RPMI8226 (cell line): ENCODE results near the gene RAB39B.
"Not testable (repeated sequence)": the region's sequence is repeated elsewhere in the genome, so short reads cannot be mapped to it uniquely, and the experiment has no call there.

Experiments
- DNase-seq: peaks from one replicate; pipeline ENCODE4 v3.0.0-alpha.2; 2015

RAB39B gene

DNA sequence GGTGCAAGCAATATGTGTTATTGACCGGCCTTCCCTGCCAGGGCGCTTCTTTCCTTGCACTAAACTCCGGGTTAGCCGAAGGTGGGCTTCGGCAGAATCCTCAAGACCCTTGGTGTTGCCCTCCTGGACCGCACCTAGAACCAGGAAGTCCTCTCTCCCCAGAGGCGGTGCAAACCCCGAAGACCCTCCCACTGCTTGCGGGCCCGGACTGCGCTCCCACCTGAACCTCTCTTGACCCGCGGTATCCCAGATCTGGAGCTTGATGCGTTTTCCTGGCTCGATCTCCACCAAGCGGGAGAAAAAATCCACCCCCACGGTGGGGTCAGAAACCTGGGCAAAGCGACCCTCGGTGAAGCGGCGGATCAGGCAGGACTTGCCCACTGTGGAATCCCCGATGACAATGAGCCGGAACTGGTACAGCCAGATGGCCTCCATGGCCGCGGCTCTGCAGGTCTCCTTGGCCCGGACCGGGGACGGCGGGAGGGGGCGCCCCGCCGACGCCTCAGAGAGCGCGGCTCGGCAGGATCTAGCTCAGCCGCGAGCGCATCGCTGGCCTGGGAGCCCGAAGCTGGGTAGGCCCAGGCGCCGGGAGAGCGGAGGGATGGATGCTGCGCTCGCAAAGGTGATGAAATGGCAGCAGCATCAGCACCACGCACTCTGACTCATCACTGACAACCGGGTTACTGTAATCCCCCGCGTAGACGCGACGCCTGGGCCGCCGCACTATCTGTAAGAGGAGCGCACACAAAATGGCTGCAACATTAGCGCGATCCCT lies at the start of gene RAB39B:
Gene RAB39B (minus strand): TSS at position 638 of the 775 bp plus-strand sequence. CDS start 203 bp downstream, at position 435.
- DNase-seq: peak; percentile 72

- no peak for DNase-seq
Observed at GRCh38 chrX:155313766-155314165, 49.5 kb upstream of the RAB39B start.

- DNase-seq: no peak
Observed at GRCh38 chrX:155293771-155294170, 29.5 kb upstream of the RAB39B start.

DNA sequence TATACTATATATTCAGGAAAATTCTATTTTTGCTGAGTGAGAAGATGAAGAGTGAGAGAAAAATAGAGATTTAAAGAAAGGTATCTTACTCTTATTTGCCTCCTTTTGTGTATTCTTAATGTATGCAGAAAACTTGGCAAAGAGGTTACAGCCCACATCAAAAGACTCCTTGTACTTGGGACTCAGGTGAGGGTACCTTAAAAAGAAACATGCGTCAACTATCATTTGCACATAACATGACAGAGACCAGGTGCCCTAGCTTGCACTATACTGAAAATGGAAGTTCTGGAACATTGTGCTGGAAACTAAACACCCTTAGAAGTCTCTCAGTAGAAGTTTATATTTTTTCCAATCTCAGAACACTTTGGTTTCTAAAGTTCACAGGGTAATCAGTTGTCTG lies 15.6 kb upstream of the RAB39B start:
- no peak for DNase-seq

DNA sequence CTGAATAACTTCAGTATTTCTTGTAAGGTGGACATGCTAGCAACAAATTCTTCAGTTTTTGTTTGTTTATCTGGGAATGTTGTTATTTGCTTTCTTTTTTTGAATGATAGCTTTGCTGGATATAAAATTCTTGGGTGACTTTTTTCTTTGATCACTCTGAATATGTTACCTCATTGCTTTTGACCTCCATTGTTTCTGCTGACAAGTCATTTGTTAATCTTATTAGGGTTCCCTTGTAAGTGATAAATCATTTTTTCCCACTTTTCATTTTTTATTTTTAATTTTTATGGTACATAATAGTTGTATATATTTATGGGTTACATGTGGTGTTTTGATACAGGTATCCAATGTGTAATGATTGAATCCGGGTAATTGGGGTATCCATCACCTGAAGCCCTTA lies 6.7 kb upstream of the RAB39B start:
- no peak for DNase-seq

- DNase-seq: not testable (repeated sequence)
Observed at GRCh38 chrX:155267995-155268394, 3.7 kb upstream of the RAB39B start.

- DNase-seq: no peak
Observed at GRCh38 chrX:155266439-155266838, 2.1 kb upstream of the RAB39B start.

DNA sequence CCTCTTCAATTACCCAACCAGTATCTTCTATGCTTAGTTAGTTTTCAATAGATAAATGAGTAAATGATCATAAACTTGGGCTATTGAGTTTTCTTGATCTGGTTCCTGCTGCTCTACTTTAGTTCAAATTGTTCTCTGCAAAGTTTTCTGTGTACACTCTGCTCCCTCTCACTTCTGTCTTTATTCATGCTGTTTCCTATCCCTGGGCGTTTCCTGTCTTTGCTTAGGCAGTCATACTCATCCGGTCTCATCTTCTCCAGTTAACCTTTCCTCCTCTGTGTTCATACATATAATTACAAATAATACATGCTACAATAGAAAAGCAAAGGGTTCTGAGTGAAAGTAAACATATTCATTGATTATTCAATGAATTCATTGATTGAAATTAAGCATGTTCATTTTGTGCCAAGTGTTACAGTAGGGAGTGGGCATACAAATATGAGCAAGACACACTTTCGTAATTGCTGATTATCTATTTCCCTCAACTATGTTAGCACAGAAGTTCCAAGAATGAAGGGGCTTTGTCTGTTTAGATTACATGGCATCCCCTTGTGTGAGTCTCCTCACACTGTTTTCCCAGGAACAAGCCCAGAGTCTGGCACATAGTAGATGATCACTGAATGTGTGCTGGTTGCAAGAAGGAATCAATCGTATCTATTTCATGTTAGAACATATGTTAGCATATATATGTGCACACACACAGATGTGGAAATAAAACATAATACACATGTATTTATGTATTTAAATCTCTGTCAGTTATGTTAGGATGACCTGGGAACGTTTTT lies 1.1 kb downstream of the RAB39B start:
- no peak for DNase-seq

GRCh38 chrX:155259752-155260151 lies 4.5 kb downstream of the RAB39B start:
- no peak for DNase-seq

GRCh38 chrX:155251391-155251790 lies 12.9 kb downstream of the RAB39B start:
- DNase-seq: no peak

DNA sequence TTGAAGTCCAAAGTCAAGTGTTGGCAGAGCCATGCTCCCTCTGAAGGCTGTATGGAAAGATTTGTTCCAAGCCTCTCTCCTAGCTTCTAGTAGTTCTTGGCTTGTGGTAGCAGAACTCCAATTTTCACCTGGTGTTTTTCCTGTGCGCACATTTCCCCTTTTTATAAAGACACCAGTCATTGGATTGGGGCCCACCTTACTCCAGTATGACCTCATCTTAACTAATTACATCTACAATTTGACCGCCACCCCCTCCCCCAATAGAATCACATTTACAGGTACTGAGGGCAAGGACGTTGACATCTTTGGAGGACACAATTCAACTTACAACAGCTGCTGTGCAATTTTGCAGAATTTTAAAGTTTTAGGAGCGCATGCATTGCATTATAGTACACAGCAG lies 16.8 kb downstream of the RAB39B start:
- no peak for DNase-seq

DNA sequence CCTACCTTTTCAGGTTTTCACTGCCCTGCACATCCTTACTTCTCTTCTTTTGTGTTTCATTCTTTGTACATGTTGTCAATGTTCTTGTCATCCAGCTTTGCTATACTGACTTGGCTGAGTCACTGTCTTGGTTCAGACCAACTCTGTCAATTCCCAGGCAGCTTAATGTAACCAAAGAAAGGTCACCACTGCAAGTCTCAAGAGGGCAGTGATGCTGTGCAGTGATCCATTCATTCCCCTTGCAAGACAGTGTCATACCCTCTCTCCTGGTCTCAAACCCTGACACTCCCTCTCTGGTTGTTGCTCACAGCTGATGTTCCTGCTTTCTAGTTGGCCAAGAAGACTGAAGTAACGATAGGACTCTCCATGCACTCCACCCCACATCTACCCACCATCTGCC lies 17.5 kb downstream of the RAB39B start:
- no peak for DNase-seq

DNA sequence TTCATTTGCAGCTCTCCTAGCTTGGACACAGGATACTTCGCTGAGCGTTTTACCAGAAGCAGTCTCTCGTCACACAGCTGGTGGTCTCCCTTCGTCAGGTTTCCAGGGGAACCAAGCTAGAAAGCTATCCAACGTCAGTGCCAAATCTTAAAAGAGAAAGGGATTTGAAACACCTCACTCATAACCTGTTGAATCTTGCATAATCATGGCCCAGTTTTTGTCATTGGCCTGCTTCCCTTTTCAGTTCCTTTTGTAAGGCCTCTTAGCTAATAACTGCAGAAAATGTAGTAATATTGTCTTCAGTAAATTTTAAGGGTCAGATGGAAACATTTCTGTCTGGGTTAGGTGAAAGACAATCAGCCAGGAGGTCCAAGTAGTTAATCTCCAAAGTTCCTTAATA lies 22.0 kb downstream of the RAB39B start:
- no peak for DNase-seq

GRCh38 chrX:155237719-155238118 lies 26.6 kb downstream of the RAB39B start:
- no peak for DNase-seq

- DNase-seq: no peak
Observed at GRCh38 chrX:155235891-155236290, 28.4 kb downstream of the RAB39B start.

DNA sequence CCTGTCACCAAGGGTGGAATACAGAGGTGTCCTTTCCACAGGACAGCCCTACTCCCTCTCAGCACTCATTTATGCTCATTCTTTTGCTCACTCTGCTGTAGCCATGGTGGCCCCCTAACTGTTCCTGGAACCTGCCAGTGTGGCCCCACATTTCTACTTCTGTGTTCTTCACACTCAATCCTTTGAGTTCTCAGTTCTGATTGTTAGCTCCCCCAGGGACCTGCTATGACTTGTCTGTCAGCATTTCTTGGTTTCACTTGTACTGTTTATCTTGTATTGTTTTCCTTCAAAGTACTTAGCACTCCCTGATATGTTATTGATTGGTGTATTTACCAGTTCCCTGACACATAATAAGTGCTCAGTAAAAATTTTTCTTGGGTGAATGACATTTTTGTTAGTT lies 33.1 kb downstream of the RAB39B start:
- DNase-seq: peak; percentile 20

DNA sequence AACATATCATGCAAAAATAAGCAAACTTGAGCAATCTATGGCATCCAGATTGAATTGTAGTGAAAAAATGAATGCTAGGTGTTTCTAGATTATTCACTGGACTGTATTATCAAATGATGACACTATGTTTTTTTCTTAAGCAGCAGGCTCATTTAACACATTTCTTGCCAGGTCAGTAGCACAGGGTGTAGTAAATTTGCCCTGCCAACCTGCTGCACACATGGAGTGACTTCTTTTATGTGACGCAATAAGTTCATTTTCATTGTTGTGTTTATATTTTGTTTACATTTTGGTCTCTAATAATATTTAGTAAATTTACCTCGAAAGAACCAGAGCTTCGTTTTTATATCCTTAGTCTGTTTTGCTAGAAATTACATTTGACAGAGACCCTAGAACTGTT lies 38.5 kb downstream of the RAB39B start:
- no peak for DNase-seq

- not testable (repeated sequence) for DNase-seq
Observed at GRCh38 chrX:155223746-155224145, 40.5 kb downstream of the RAB39B start.

DNA sequence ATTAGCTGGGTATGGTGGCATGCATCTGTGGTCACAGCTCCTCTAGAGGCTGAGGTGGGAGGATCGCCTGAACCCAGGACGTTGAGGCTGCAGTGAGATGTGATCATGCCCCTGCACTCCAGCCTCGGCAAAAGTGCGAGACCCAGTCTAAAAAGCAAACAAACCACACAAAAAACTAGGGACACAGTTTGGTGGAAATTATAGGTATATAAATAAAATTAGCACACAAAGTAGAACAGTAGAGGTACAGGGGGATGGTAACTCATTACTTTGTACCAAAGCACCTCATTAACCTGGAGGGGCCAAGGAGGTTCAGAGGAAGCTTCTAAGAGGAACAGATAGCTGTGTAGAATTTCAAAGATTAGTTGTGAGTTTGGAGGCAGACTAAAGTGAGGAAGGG lies 42.9 kb downstream of the RAB39B start:
- no peak for DNase-seq

- DNase-seq: no peak
Observed at GRCh38 chrX:155218777-155219176, 45.5 kb downstream of the RAB39B start.

DNA sequence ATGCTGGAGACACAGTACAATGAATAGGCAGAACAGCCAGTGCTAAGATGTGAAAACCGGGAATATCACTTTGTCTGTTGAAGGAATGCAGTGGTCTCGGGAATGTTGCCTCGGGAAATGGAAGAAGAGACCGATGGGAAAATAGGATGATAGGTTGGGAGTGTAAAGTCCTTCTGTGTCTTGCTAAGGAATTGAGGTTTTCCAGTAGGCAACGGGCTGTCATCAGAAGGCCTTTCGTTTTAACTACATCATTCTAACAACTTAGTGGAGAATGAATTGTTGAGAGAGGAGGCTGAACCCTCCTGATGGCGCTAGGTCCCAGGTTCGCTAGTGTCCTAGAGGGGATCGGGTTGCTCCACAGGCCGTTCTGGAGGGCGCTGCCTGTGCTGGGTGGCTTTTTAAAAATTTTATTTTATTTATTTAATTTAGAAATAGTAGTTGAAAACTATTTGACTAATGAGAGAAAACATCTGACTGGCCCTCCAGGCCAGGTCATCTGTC lies 47.3 kb downstream of the RAB39B start:
- peak; percentile 36 for DNase-seq

- DNase-seq: peak; percentile 92
Observed at GRCh38 chrX:155216179-155216939, 47.9 kb downstream of the RAB39B start, which contains the start of gene VBP1. Gene VBP1 (plus strand): TSS chrX:155216460. CDS start chrX:155216483, 23 bp downstream.
